ENCODE results near the gene C11orf21.

Gene C11orf21

GRCh38 chr11:2256293-2256913 lies 45.3 kb downstream of the C11orf21 start:
- H3K4me3 ChIP-seq (ENCODE audit: control insufficient read depth, low read depth, low read length): no peak overlapping the region
- no peak for DNase-seq (ENCODE audit: low read depth)
- TF ChIP-seq CTCF (IDR thresholded peaks at IDR 0.05; ENCODE audit: control insufficient read depth, insufficient read depth, low read depth, low read length, missing control alignments): no peak

DNA sequence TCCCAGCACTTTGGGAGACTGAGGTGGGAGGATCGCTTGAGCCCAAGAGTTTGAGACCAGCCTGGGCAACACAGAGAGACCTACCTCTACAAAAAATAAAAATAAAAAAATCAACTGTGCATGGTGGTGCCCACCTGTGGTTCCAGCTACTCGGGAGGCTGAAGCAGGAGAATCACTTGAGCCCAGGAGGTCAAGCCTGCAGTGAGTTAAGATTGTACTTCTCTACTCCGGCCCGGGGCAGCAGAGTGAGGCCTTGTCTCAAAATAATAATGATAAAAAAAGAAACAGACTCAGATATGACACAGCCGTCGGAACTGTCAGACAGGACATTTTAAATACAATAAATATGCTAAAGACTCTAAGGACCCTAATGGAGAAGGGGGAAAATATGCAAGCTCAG lies 49.7 kb downstream of the C11orf21 start:
- H3K4me3 ChIP-seq (ENCODE audit: control insufficient read depth, low read depth, low read length): no peak overlapping the region
- DNase-seq (ENCODE audit: low read depth): no peak
- no peak for TF ChIP-seq CTCF (IDR thresholded peaks at IDR 0.05; ENCODE audit: control insufficient read depth, insufficient read depth, low read depth, low read length, missing control alignments)

- no peak for DNase-seq (ENCODE audit: low read depth)
These were observed 50.6 kb downstream of the C11orf21 start for GRCh38 chr11:2251138-2251537.

GRCh38 chr11:2250485-2250884 lies 51.2 kb downstream of the C11orf21 start:
- no peak for TF ChIP-seq CTCF (IDR thresholded peaks at IDR 0.05; ENCODE audit: control insufficient read depth, insufficient read depth, low read depth, low read length, missing control alignments)
- no peak overlapping the region for H3K4me3 ChIP-seq (ENCODE audit: control insufficient read depth, low read depth, low read length)
- DNase-seq (ENCODE audit: low read depth): no peak

More at GRCh38 chr11:2251138-2251537, 50.6 kb downstream of the C11orf21 start:
- H3K4me3 ChIP-seq (ENCODE audit: control insufficient read depth, low read depth, low read length): no peak overlapping the region
- no peak for TF ChIP-seq CTCF (IDR thresholded peaks at IDR 0.05; ENCODE audit: control insufficient read depth, insufficient read depth, low read depth, low read length, missing control alignments)

DNA sequence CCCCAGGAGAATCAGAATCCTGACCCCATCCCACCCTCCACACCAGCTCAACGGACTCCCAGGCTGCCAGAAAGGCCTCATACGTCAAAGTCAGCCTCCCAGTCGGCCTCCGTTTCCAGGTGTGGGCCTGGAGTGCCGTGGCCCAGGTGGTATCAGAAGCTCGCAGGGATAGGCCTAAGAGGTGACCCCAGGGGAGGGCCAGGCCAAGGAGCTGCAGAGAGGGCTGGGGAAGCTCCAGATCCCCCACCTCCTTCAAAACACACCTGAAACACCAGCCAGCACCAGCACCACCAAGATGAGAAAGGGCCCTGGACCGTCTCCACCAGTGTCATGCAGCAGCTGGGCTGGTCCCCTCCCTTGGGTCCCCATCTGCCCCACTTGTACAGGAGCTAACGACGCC lies 51.7 kb downstream of the C11orf21 start:
- TF ChIP-seq CTCF (IDR thresholded peaks at IDR 0.05; ENCODE audit: control insufficient read depth, insufficient read depth, low read depth, low read length, missing control alignments): no peak
- DNase-seq (ENCODE audit: low read depth): no peak
- H3K4me3 ChIP-seq (ENCODE audit: control insufficient read depth, low read depth, low read length): no peak overlapping the region

GRCh38 chr11:2249189-2249916 lies 52.4 kb downstream of the C11orf21 start:
- no peak overlapping the region for H3K4me3 ChIP-seq (ENCODE audit: control insufficient read depth, low read depth, low read length)
- DNase-seq (ENCODE audit: low read depth): no peak
- no peak for TF ChIP-seq CTCF (IDR thresholded peaks at IDR 0.05; ENCODE audit: control insufficient read depth, insufficient read depth, low read depth, low read length, missing control alignments)
